MM.1S (cell line): Measurements from ENCODE around the gene IER3IP1.

Experiments used
- EZH2 ChIP-seq: fragments of 300-600 bp; sonication (generic); optimal IDR thresholded peaks from 2 replicates; pipeline ENCODE3; 2017; ENCODE audit warnings: low read depth, mild to moderate bottlenecking, antibody characterized with exemption, low read length, mixed read lengths
- EZH2phosphoT487 ChIP-seq: fragments of 300-600 bp; sonication (generic); IDR thresholded peaks from 2 replicates; pipeline ENCODE4 v1.6.1; 2018; ENCODE audit warnings: antibody characterized with exemption, low read length
- TF ChIP-seq, protein P1 (sequence below): fragments of 300-600 bp; sonication (generic); IDR thresholded peaks from 2 replicates; pipeline ENCODE4 v1.5.1; 2016; ENCODE audit warnings: antibody characterized with exemption, low read length, mixed read lengths

- TF ChIP-seq, protein P1, sequence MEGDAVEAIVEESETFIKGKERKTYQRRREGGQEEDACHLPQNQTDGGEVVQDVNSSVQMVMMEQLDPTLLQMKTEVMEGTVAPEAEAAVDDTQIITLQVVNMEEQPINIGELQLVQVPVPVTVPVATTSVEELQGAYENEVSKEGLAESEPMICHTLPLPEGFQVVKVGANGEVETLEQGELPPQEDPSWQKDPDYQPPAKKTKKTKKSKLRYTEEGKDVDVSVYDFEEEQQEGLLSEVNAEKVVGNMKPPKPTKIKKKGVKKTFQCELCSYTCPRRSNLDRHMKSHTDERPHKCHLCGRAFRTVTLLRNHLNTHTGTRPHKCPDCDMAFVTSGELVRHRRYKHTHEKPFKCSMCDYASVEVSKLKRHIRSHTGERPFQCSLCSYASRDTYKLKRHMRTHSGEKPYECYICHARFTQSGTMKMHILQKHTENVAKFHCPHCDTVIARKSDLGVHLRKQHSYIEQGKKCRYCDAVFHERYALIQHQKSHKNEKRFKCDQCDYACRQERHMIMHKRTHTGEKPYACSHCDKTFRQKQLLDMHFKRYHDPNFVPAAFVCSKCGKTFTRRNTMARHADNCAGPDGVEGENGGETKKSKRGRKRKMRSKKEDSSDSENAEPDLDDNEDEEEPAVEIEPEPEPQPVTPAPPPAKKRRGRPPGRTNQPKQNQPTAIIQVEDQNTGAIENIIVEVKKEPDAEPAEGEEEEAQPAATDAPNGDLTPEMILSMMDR = no peak
- TF ChIP-seq EZH2phosphoT487 (no peak), EZH2 (no peak)
Measured at GRCh38 chr18:47110492-47111274, 65.5 kb downstream of the IER3IP1 start.
